Transverse colon (tissue), 4 donors: ENCODE results near the gene PCDH12.

Experiments used
- CTCF ChIP-seq, 5 experiments: fragments of 200-600 bp in 3 of 5; fragments of 450-650 bp in 2 of 5; sonication (generic) in 3 of 5; IDR thresholded peaks; 1 replicate in 2 of 5; 2 replicates in 3 of 5; pipeline ENCODE4 v1.5.1; 2016 to 2017; ENCODE audit warnings: antibody characterized with exemption in 5 of 5, inconsistent platforms in 3 of 5, mild to moderate bottlenecking in 2 of 5, moderate library complexity in 1 of 5
- EP300 ChIP-seq: sonication (generic); formaldehyde crosslinking; IDR thresholded peaks from one replicate; pipeline ENCODE4 v1.6.1; 2017; ENCODE audit warnings: antibody characterized with exemption, low read depth
- POLR2A ChIP-seq: fragments of 450-650 bp; IDR thresholded peaks from one replicate; pipeline ENCODE4 v1.6.1; 2016; ENCODE audit warnings: antibody characterized with exemption, mild to moderate bottlenecking, moderate library complexity
- POLR2AphosphoS5 ChIP-seq, 3 donors: sonication (generic); formaldehyde crosslinking; IDR thresholded peaks; one replicate each; pipeline ENCODE4 v1.6.1; 2016; ENCODE audit warnings: antibody characterized with exemption in 3 of 3

- TF ChIP-seq POLR2AphosphoS5 (IDR thresholded peaks at IDR 0.05): no peak
- TF ChIP-seq CTCF (IDR thresholded peaks at IDR 0.05): no peak
- TF ChIP-seq POLR2A: no peak
- no peak for TF ChIP-seq EP300
Measured at GRCh38 chr5:141973871-141974595, 16.0 kb upstream of the PCDH12 start.
